Measurements from ENCODE around the gene MAST3.

MAST3 gene

GRCh38 chr19:18097217-18097992 is at the start of gene MAST3:
TSS of gene MAST3 (plus strand) at chr19:18097778. CDS start at chr19:18097793, 15 bp downstream.
- no peaks in the 10 kb centered on the region for H3K9me2 ChIP-seq (replicated peaks; ENCODE audit: low read depth, low read length)

DNA sequence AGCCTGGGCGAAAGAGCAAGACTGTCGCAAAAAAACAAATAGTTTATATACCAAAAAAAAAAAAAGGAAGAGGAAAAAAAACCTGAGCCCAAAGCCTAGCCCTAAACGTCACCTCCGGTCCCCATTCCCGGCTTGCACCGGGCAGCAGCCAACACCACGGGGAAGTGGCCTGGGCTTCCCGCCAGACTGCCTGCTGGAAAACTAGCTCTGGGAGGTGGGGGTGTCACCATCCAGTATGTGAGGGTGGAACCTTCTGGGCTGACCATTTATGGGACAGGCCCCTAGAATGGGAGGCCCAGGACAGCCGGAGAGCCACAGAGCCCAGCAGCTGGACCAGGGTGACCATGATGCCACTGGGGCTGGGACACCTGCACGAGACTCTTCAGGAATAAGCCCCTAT is 48.2 kb upstream of the MAST3 start:
- no peaks in the 10 kb centered on the region for H3K9me2 ChIP-seq (replicated peaks; ENCODE audit: low read depth, low read length)
- H3K4me3 ChIP-seq (ENCODE audit: low read length, poor library complexity, severe bottlenecking) = no peak overlapping the region
- no peaks in the 10 kb centered on the region for H3K9me3 ChIP-seq (ENCODE audit: insufficient read depth, low read depth, low read length)
- no peak overlapping the region for H3K9ac ChIP-seq (ENCODE audit: low read depth, low read length, poor library complexity, severe bottlenecking)
- H3K4me1 ChIP-seq (ENCODE audit: insufficient read depth, low read length, poor library complexity, severe bottlenecking) = peaks cover 4% of the 10 kb centered on the region
- no peaks in the 10 kb centered on the region for H4K20me1 ChIP-seq (ENCODE audit: insufficient read depth, low read length, poor library complexity, severe bottlenecking)
- H3K36me3 ChIP-seq (ENCODE audit: insufficient read depth, low read length) = no peaks in the 10 kb centered on the region
- H3K27me3 ChIP-seq (ENCODE audit: insufficient read depth, low read length, poor library complexity, severe bottlenecking) = no peaks in the 10 kb centered on the region
- H3K79me2 ChIP-seq (ENCODE audit: insufficient read depth, low read length) = no peaks in the 10 kb centered on the region
- no peaks in the 10 kb centered on the region for H3F3A ChIP-seq (ENCODE audit: low read depth)
- H2AFZ ChIP-seq (ENCODE audit: low read length) = no peak overlapping the region
- TF ChIP-seq EZH2phosphoT487 (IDR thresholded peaks at IDR 0.05; ENCODE audit: borderline replicate concordance) (no peak), CTCF (conservative IDR thresholded peaks at IDR 0.05; ENCODE audit: low read length) (no peak)
- H3K4me2 ChIP-seq (ENCODE audit: low read depth, low read length, poor library complexity, severe bottlenecking) = no peak overlapping the region

More at GRCh38 chr19:18097217-18097992, at the start of gene MAST3:
- Histone ChIP-seq H2AFZ (ENCODE audit: low read length) (peak within 1 kb of the TSS; percentile 2; the same call in 1 of the 2 replicates), H3K79me2 (ENCODE audit: insufficient read depth, low read length) (no peaks in the 10 kb centered on the region), H3K4me1 (ENCODE audit: insufficient read depth, low read length, poor library complexity, severe bottlenecking) (peaks cover 10% of the 10 kb centered on the region), H3K27me3 (ENCODE audit: insufficient read depth, low read length, poor library complexity, severe bottlenecking) (no peaks in the 10 kb centered on the region), H3K4me2 (ENCODE audit: low read depth, low read length, poor library complexity, severe bottlenecking) (peak within 1 kb of the TSS; percentile 86), H3K4me3 (ENCODE audit: low read length, poor library complexity, severe bottlenecking) (peak within 1 kb of the TSS; percentile 69), H3F3A (ENCODE audit: low read depth) (peaks cover 3% of the 10 kb centered on the region; the same call in 1 of the 2 replicates), H3K9ac (ENCODE audit: low read depth, low read length, poor library complexity, severe bottlenecking) (peak within 1 kb of the TSS; percentile 43), H3K9me3 (ENCODE audit: insufficient read depth, low read depth, low read length) (no peaks in the 10 kb centered on the region), H4K20me1 (ENCODE audit: insufficient read depth, low read length, poor library complexity, severe bottlenecking) (no peaks in the 10 kb centered on the region), H3K36me3 (ENCODE audit: insufficient read depth, low read length) (no peaks in the 10 kb centered on the region)
- TF ChIP-seq EZH2phosphoT487 (IDR thresholded peaks at IDR 0.05; ENCODE audit: borderline replicate concordance) (no peak), CTCF (conservative IDR thresholded peaks at IDR 0.05; ENCODE audit: low read length) (no peak)

GRCh38 chr19:18051887-18052286 is 45.7 kb upstream of the MAST3 start:
- Histone ChIP-seq H3K4me1 (ENCODE audit: insufficient read depth, low read length, poor library complexity, severe bottlenecking) (peaks cover 4% of the 10 kb centered on the region), H4K20me1 (ENCODE audit: insufficient read depth, low read length, poor library complexity, severe bottlenecking) (no peaks in the 10 kb centered on the region), H3K27me3 (ENCODE audit: insufficient read depth, low read length, poor library complexity, severe bottlenecking) (no peaks in the 10 kb centered on the region), H3K79me2 (ENCODE audit: insufficient read depth, low read length) (no peaks in the 10 kb centered on the region), H3F3A (ENCODE audit: low read depth) (no peaks in the 10 kb centered on the region), H3K9me3 (ENCODE audit: insufficient read depth, low read depth, low read length) (no peaks in the 10 kb centered on the region), H3K9ac (ENCODE audit: low read depth, low read length, poor library complexity, severe bottlenecking) (no peak overlapping the region), H3K36me3 (ENCODE audit: insufficient read depth, low read length) (no peaks in the 10 kb centered on the region), H3K4me2 (ENCODE audit: low read depth, low read length, poor library complexity, severe bottlenecking) (no peak overlapping the region), H3K4me3 (ENCODE audit: low read length, poor library complexity, severe bottlenecking) (no peak overlapping the region), H2AFZ (ENCODE audit: low read length) (no peak overlapping the region), H3K9me2 (replicated peaks; ENCODE audit: low read depth, low read length) (no peaks in the 10 kb centered on the region)
- TF ChIP-seq CTCF (conservative IDR thresholded peaks at IDR 0.05; ENCODE audit: low read length) (no peak), EZH2phosphoT487 (IDR thresholded peaks at IDR 0.05; ENCODE audit: borderline replicate concordance) (no peak)
